ENCODE data around the gene FAM13A.

Gene FAM13A

GRCh38 chr4:88761342-88761741 lies 295.6 kb downstream of the FAM13A start:
- no peak for DNase-seq

GRCh38 chr4:88759895-88760290 lies 297.1 kb downstream of the FAM13A start:
- DNase-seq, result no peak

DNA sequence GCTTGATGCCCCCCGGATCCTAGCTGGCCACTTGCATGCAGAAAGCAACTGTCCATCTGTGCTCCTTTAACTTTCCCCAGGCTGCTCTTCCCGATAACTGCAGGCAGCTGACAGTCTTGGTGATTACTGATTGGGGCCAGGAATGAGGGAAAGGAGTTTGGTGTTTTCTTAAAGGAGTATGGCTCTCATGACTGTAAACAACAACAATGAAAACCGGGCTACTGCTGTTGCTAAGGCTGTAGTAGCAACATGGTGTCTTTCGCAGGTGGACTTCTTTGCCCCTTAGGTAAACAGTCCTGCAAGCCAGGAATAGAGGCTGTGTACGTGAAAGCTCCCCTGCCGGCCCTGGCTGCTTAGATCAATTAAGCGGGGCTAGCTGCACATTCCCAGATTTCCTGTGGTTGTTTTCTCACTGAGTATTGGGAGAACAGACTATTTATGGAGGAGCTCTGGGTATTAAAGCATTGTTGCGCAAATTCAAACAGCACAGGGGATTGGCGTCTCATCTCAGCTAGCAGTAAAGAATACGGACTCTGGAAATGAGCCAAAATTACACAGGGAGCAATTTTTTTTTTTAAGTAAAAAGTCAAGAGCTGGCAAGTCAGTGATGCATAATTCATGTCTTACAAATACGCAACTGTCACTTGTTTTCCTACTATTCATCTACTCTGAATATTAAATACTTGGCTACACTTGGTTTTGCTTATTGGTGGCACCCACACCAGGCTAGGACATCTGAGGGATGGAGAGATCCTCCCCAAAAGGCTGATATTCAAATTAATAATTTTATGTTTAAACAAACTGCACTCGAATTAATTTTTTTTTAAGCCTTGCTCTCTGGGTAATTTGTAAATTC lies 297.7 kb downstream of the FAM13A start:
- DNase-seq, result no peak

GRCh38 chr4:88758264-88758663 lies 298.7 kb downstream of the FAM13A start:
- DNase-seq, result no peak

- DNase-seq, result no peak
These were observed 299.2 kb downstream of the FAM13A start for GRCh38 chr4:88757776-88758175.

- DNase-seq, result no peak
These were observed 299.9 kb downstream of the FAM13A start for GRCh38 chr4:88757067-88757466.

- no peak for DNase-seq
These were observed 300.8 kb downstream of the FAM13A start for GRCh38 chr4:88756149-88756548.

DNA sequence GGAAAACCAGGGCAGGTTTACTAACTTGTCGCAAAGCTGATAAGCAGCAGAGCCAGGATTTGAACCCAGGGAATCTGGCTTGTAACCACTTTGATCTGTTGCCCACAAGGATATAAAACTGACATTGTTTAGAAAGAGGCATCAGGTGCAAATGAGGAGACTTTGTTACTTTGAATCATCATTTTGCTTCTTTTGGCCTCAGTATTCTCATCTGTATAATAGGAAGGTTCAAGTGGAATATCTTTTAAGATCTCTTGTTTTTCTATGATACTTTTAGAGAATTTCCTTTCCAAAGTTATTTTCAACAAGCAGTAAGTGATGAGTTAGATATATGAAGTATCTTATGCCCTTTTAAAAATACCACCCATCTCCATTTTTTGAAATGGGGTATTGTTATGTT lies 301.5 kb downstream of the FAM13A start:
- no peak for DNase-seq

GRCh38 chr4:88754796-88755195 lies 302.2 kb downstream of the FAM13A start:
- DNase-seq, result no peak

DNA sequence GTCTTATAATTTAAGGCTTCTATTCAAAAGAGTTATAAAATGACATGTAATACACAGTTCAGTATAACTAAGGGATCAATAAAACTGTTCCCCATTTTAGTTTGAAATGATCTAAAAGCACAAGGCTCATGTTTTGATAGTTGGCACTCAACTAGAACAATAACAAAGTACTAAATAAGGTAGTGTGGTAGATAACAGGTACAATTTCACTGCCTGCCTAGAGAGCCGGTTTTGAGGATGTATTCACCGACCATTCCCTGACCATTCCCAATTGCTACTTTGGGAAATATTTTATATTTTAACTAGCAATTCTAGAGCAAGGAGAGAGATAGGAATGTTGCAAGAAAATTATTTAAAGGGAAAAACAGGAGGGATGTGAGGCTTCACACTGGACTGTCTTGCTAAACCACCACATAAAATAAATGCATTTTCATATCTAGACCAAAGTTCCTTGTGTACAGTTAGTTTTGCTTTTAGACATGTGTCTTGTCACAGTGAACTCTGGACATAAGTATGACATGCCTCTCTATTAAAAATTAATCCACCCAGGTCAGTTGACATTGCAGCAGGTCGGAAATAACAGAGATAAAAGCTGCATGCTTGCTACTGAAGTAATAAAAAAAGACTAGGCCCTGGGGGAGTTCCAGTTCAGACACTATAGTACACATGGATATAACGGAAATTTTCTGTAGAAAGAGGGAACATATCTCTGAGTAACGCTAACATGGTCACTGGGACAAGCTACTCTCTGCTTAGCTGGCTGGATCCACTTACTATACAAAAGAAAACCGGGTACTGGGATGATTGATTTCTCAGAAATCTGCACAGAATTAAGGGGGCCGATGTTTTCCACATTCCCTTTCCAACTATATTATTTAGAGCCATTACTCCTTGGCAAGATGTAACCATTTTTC lies 303.1 kb downstream of the FAM13A start:
- DNase-seq, result no peak

DNA sequence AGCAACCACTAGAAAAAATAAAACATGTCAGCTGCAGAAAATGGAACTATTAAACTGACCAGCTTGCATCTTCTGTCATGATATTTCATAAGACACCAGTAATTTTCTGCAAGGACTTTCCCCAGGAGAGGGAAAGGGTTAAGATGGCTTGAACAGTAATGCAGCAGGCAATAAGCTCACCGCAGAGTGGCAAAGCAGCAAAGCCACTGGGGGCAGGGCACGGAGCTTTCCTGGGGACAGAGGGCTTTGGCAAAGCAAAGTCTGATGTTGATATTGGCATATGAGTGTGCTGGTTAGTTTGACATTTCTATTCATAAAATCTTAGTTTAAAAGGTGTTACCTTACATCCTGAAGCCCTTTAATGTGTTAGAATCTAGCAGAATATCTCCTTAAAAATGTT lies 304.2 kb downstream of the FAM13A start:
- no peak for DNase-seq

- no peak for DNase-seq
These were observed 304.9 kb downstream of the FAM13A start for GRCh38 chr4:88752076-88752463.

DNA sequence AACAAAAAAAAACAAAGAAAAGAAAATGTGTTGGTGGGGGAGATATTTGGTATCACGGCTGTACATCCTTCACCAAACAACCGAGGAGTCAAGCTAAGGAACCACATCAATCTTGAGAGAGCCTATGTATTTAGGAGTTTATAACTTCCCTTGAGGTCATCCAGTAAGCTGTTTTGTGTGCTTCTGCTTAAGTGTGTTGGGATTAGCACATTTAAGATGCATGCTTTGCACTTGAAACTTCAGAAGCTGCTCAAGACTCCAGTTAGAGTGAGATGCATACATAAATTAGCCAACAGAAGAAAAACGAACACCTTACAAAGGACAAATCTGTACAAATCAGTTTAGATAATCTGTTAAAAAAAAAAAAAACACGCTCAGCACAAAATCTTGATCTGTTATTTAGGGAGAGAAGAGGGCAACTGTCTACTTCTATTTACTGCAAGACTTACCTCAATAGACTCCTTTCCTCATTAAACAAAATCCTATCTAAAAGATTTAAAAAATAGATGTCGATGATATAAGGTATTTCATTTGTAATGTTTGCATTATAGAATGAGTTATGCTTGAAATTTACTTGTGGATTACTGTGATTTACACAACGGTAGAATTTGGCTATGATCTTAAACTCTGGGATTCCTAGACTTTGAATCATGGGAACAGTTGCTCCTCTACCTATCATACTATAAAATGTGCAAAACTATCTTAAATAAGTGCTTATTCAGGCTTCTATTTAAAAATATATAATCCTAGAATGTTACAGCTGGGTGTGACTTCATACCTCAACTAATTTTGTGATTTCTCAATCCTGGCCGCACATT lies 305.5 kb downstream of the FAM13A start:
- no peak for DNase-seq

DNA sequence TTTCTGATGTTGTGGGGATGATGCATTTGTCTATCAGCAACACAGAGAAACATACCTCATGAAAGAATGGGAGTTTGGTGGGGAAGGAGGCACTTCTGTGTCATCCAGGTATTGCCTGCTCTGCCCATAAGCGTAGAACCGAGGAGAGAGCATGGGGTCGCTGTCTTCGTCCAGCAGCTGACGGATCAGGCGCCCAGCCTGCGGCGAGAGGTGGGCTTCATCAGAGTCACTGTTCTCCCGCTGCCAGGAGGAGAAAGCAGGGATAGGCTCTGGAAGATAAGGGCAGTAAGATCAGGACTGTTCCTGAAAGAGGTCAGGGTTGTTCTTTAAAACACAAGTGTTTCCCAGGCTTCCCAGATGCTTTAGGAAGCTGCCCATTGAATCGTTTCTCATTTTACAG lies 306.6 kb downstream of the FAM13A start:
- no peak for DNase-seq

DNA sequence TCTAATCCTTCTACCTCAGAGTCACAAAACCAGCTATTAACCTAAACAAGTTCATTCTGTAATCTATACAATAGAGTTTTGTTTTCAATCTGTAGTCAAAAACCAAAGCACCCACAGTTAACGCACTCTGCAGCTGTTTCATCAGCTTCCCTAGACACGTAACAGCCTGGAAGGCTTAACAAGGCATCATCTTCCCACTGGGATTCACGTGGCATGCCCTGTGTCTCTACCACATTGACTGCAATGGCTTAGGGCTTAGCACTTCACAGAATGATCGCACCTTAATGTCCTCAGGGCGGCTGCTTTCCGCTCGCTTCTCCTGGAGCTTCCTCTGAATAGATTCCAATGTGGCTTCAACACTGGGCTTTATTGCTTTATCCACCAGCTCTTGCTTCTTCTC lies 309.6 kb downstream of the FAM13A start:
- no peak for DNase-seq

- DNase-seq, result no peak
These were observed 310.8 kb downstream of the FAM13A start for GRCh38 chr4:88746206-88746605.

GRCh38 chr4:88745581-88746163 lies 311.3 kb downstream of the FAM13A start:
- DNase-seq, result no peak

DNA sequence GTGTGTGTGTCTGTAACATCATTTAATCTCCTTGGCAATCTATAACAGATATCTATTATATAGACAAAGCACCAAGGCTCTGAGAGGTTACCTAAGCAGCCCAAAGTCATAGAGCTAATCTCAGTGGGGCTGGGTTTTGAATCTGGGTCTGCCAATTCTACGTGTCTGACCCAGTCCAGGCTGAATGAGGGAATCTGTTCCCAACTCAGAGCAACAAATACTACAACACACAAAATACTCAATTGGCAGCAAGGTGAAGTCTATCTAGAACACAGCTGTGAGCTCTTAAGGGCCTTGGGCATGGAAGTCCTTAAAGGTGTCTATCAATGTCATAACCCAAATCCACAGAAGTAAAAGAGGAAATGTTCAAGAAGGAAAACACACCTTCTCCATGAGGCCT lies 311.8 kb downstream of the FAM13A start:
- DNase-seq, result no peak

DNA sequence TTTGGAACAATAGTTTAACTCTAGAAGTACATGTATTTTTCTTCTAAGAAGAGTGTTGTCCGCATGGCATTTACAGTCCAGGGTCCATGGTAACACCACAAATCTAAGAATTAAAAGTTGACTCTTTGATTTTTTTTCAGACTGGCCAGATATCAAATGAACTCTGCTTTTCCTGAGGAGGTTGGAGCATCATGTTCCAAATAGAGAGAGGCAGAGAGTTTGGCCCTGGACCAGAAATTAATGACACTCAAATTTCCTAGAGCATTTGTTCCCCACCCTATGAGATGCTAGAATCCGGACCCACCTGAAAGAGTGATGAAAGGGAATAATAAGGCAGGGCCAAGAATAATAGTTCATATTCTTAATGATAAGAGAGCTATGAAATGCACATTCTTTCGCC lies 312.4 kb downstream of the FAM13A start:
- DNase-seq, result no peak

DNA sequence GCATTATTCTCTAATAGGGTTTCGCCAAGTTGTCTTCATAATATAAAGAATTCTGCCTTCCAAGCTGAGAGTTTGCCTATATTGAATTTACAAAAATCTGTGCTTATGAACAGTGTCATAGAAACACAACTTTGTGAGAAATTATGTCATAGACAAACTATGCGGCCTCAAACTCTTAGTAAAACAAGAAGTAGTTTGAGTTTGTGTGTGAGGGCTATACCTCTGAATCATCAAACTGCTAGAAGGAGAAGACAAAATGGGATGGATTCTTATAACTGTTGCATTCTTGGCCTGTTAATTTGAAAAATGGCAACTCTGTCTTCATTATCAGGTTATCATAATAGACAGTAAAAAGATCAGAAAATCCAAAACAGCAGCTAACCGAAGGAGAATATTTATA lies 313.3 kb downstream of the FAM13A start:
- DNase-seq, result no peak

- DNase-seq, result no peak
These were observed 314.4 kb downstream of the FAM13A start for GRCh38 chr4:88742561-88742960.

- DNase-seq, result no peak
These were observed 318.8 kb downstream of the FAM13A start for GRCh38 chr4:88738180-88738579.

Measured in CD4-positive, alpha-beta T cell treated with Interleukin-21 for 1 hour (primary cell).